GM21737 (cell line): ENCODE measurements around the gene FAM240B.

Source experiments
- ATAC-seq: cut with Tn5 transposase; IDR thresholded peaks from one replicate; pipeline ENCODE4 v1.9.1; 2021; ENCODE audit warnings: mild to moderate bottlenecking, moderate library complexity; ENCODE audit not compliant: unreplicated experiment

The FAM240B gene

DNA sequence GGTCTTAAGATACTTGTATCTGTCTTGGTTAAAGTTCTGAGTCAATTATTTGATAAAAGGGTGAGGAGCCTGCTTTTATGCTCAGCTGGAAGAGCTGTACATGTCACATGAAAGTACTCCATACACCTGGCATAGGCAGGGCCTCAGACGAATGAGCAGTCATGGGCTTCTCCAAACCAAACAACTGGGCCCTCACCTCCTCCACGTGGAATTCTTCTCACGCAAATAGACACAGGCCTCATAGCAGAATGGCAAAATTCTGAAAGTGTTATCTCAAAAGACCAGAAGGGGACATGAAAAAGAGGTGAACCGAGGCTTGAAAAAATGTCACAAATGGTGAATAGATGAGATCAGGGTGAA is 48.6 kb downstream of the FAM240B start:
- no peak for ATAC-seq

DNA sequence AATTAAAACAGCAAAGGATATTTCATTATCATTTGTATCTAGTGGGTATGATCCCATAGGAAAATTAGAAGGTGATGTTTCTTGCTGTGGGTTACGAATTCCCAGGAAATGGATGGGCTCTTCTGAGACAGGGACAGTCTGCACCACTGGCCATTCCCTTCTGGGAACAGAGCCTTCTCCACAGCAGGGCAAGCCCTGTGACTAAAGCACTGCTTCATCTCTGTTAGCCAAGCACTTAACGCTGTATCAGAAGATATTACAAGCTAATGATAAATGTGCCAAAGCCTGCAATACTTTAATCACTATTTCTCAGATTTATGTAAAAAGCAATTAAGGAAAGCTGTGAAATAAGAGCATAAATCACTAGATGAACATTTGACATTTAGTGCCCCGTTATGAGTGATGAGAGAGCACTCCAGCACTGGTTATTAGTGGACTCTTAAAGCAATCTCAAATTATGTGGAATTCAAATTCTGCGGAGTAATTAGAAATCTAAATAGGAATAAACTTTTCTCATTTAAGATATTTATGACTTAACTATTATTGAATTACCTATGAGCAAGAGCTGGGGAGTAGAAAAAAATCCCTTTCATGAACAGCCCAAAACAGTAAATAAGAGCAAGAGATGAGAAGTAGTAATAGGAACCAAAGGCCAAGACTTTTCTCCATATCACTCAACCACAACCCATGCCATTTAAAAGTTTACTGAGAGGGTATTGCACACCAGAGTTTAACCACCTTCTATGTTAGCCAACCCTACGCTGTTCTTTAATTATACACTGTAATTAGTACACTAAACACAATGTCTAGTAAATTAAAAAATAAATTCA is 49.2 kb downstream of the FAM240B start:
- no peak for ATAC-seq

DNA sequence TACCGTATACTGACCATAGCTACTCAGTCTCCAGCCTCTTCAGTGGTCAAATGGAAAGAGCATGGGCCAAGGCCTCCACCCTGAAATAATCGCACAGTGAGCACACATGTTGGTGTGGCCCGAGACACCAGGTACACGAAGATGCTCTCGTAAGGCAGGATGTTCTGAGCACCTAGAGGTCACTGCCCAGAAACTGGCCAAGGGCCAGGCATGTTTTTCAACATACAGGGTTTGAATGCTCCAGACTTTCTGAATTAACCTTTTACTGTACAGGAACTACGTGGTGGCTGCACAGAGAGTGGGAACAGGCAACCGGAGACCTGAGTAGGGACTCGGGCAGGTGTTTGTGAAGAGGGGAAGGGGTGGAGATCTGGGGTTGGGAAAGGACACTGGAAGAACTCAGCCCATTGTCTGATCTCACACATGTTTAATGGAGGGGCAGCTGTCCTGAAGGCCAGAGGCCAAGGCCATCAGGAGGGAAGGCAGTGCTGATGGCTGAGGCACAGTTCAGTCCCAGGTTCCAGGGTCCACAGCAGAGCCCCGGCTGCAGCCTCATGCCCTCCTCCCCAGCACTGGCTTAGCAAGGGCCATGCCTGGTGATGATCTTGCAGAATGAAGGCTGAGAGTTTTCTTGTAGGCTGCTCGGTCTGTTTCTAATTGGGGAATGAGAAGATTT is 51.0 kb downstream of the FAM240B start:
- no peak for ATAC-seq

- no peak for ATAC-seq
Measured at GRCh38 chr9:38662763-38663593, 57.0 kb downstream of the FAM240B start.

DNA sequence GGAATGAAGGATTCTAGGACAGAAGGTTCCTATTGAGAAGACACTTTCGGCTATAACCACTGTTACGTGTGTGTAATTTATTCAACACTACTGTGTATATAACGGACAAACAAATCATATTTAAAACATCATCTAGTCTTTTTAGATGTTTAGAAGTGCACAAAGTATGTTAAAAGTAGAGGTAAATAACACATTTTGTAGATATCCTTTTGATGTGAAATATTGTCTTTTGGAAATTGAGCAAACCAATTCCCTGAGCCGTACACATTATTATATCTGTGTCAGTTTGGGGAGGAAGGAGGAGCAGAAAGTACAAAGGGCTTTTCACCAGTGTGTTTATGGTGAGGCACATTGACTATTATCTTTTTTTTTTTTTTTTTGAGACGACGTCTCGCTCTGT is 60.4 kb downstream of the FAM240B start:
- ATAC-seq = no peak

DNA sequence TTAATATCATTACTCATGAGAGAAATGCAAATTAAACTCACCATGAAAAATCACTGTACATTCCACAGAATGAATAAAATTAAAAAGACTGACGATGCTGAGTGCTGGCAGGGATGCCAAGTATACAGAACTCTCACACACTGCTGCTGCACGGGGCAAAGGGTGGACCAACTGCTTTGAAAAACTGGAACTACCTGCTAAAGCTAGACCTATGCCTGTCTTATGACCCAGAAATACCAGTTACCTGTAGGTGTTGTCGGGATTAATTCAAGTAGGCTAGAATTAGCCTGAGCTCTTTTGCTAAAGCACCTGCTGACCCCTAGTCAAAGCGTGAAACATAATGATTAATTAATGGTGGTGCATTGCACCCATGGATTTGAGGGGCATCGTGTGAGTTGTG is 63.0 kb downstream of the FAM240B start:
- no peak for ATAC-seq

GRCh38 chr9:38652486-38652885 is 67.4 kb downstream of the FAM240B start:
- no peak for ATAC-seq

DNA sequence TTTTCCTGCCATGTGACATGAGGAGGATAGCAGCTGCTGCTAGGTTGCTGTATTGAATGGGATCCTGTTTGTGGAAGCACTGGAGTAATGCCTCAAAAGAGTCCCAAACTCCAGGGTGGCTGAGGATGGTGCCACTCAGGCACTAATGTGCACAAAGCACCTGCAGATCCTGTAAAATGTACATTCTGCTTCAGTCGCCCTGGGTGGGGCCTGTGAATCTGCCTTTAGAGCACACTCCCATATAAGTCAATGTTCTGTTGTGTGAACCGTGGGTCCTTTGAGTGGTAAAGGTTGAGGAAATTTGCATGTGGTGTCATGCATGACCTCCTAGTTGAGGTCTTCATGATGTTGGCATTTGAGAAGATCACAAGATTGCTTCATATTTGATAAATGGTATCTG is 67.9 kb downstream of the FAM240B start:
- ATAC-seq = no peak

- no peak for ATAC-seq
Measured at GRCh38 chr9:38651400-38652042, 68.4 kb downstream of the FAM240B start.

- ATAC-seq = no peak
Measured at GRCh38 chr9:38650564-38650963, 69.4 kb downstream of the FAM240B start.

DNA sequence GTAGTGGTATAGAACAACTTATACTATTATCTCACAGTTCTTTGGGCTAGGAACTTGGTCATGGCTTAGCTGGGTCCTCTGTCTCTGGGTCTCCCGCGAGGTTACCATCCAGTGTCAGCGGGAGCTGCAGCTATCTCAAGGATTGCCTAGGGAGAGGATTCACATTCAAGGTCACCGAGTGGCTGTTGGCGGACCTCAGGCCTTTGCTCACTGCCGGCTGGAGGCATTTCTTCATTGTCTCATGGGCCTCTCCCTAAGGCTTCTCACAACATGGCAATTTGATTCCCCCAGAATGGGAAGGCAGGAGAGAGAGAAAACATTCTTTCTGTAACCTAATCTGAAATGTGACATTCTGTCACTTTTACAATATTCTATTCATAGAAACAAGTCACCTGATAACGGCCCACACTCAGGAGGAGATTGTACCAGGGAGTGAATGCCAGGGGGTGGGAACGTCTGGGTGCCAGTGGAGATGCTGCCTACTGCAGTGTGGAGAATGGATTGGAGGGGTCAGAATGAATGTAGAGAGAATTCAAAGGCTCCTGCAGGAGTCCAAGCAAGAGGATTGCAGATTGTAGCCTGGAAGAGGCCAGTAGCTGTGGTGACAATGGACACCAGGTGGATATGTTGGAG is 70.1 kb downstream of the FAM240B start:
- no peak for ATAC-seq

- ATAC-seq = no peak
Measured at GRCh38 chr9:38644601-38645000, 75.3 kb downstream of the FAM240B start.
